Transverse colon (tissue), 4 donors: ENCODE results near the gene RHOBTB1. TPM values are rescaled to one million over a fixed set of nuclear protein-coding genes. Genes with fewer than 3 reads are reported as not detected.
"Not testable (repeated sequence)": the region's sequence is repeated elsewhere in the genome, so short reads cannot be mapped to it uniquely, and the experiment has no call there.

Source experiments
- DNase-seq: peaks from one replicate; pipeline ENCODE4 v3.0.0-alpha.2; 2019
- H3K27ac ChIP-seq, 4 donors: fragments of 200-600 bp; sonication (generic); 2 replicates each; pipeline ENCODE4 v1.5.1; 2016 to 2018; ENCODE audit warnings: inconsistent platforms in 4 of 4
- H3K27me3 ChIP-seq: fragments of 200-600 bp; sonication (generic); 2 replicates; pipeline ENCODE4 v1.5.1; 2017; ENCODE audit warnings: inconsistent platforms
- H3K36me3 ChIP-seq, 4 donors: fragments of 200-600 bp; sonication (generic); 2 replicates each; pipeline ENCODE4 v1.5.1; 2017 to 2019; ENCODE audit warnings: inconsistent platforms in 4 of 4
- H3K4me1 ChIP-seq, 4 donors: fragments of 200-600 bp; sonication (generic); 2 replicates each; pipeline ENCODE4 v1.5.1; 2017 to 2020; ENCODE audit warnings: inconsistent platforms in 4 of 4
- H3K4me3 ChIP-seq, 4 donors: fragments of 200-600 bp; sonication (generic); 1 replicate in 1 of 4; 2 replicates in 3 of 4; pipeline versions ENCODE4 v1.5.1 to v1.6.1; 2017 to 2019; ENCODE audit warnings: inconsistent platforms in 4 of 4
- H3K9me3 ChIP-seq, 2 donors: fragments of 200-600 bp; sonication (generic); 2 replicates each; pipeline ENCODE4 v1.5.1; 2017 to 2019; ENCODE audit warnings: inconsistent platforms in 2 of 2
- CTCF ChIP-seq, 5 experiments: fragments of 200-600 bp in 3 of 5; fragments of 450-650 bp in 2 of 5; sonication (generic) in 3 of 5; IDR thresholded peaks; 1 replicate in 2 of 5; 2 replicates in 3 of 5; pipeline ENCODE4 v1.5.1; 2016 to 2017; ENCODE audit warnings: antibody characterized with exemption in 5 of 5, inconsistent platforms in 3 of 5, mild to moderate bottlenecking in 2 of 5, moderate library complexity in 1 of 5
- EP300 ChIP-seq: sonication (generic); formaldehyde crosslinking; IDR thresholded peaks from one replicate; pipeline ENCODE4 v1.6.1; 2017; ENCODE audit warnings: antibody characterized with exemption, low read depth
- POLR2A ChIP-seq: fragments of 450-650 bp; IDR thresholded peaks from one replicate; pipeline ENCODE4 v1.6.1; 2016; ENCODE audit warnings: antibody characterized with exemption, mild to moderate bottlenecking, moderate library complexity
- POLR2AphosphoS5 ChIP-seq, 3 donors: sonication (generic); formaldehyde crosslinking; IDR thresholded peaks; one replicate each; pipeline ENCODE4 v1.6.1; 2016; ENCODE audit warnings: antibody characterized with exemption in 3 of 3
- WGBS, 2 donors: methylation state at CpG; one replicate each; pipeline ENCODE4 v1.1.5; 2018; ENCODE audit warnings: low coverage in 1 of 2; 5-methylcytosine and 5-hydroxymethylcytosine counted together
- in situ Hi-C, 4 donors: fragments of 200-750 bp; cut with MboI; loops; one replicate each; pipeline versions ENCODE4 v1.15.0 to v1.15.1; 2017; ENCODE audit warnings: low sequenced_read_pairs in 3 of 4, low pct_ligation_motif_present in 1 of 4, low pct_unique_long_range_greater_than_20kb in 1 of 4
- intact Hi-C: fragments of 100-400 bp; cut with DNase I; formaldehyde crosslinking; loops from one replicate; pipeline ENCODE4 v1.15.1; 2023; ENCODE audit warnings: low total_unique reads
- total RNA-seq, 4 donors: library from RNA; depleted of rRNA; stranded (reverse); fragments of >200 nt; gene quantifications; one replicate each; pipeline ENCODE4 v1.1.0, GENCODE V29; 2016

RHOBTB1 gene
- total RNA-seq, 4 donors from 2014 or later, result 4.0 to 13.1 (median 9.0) TPM

- no peak for TF ChIP-seq POLR2A
- no peak for TF ChIP-seq CTCF (IDR thresholded peaks at IDR 0.05)
- no peak for TF ChIP-seq EP300
- no peak for TF ChIP-seq POLR2AphosphoS5 (IDR thresholded peaks at IDR 0.05)
- Histone ChIP-seq H3K9me3 (no peaks in the 10 kb centered on the region), H3K36me3 (no peaks in the 10 kb centered on the region), H3K4me3 (no peak overlapping the region), H3K27ac (no peak overlapping the region), H3K27me3 (no peaks in the 10 kb centered on the region), H3K4me1 (peaks cover 0 to 4% (median 0%) of the 10 kb centered on the region in 4 donors)
- WGBS, 2 donors, result 46 to 60% methylated on average over 2 to 3 of the region's 3 CpGs
- intact Hi-C loops (no loop called here), in situ Hi-C loops (no loop called here)
- DNase-seq, result no peak
These were observed 30.6 kb upstream of the RHOBTB1 start for GRCh38 chr10:60974463-60975149.

- no peak for TF ChIP-seq POLR2AphosphoS5 (IDR thresholded peaks at IDR 0.05)
- no peak for TF ChIP-seq EP300
- H3K4me1 ChIP-seq, result peaks cover 0 to 2% (median 0%) of the 10 kb centered on the region in 4 donors
- no peak for DNase-seq
- WGBS, 2 donors, result 86 to 90% methylated on average over 2 of the region's 2 CpGs
- no peaks in the 10 kb centered on the region for H3K9me3 ChIP-seq
- no peak overlapping the region for H3K27ac ChIP-seq
- no peaks in the 10 kb centered on the region for H3K27me3 ChIP-seq
- in situ Hi-C loops (no loop called here), intact Hi-C loops (no loop called here)
- no peaks in the 10 kb centered on the region for H3K36me3 ChIP-seq
- H3K4me3 ChIP-seq, result no peak overlapping the region
These were observed 29.1 kb upstream of the RHOBTB1 start for GRCh38 chr10:60973086-60973485.

GRCh38 chr10:60972181-60972580, 28.2 kb upstream of the RHOBTB1 start:
- H3K4me1 ChIP-seq, H3K36me3 ChIP-seq, H3K27me3 ChIP-seq, H3K9me3 ChIP-seq, in situ Hi-C loops, intact Hi-C loops, H3K27ac ChIP-seq, DNase-seq, H3K4me3 ChIP-seq: not testable (repeated sequence)
- WGBS, 2 donors, result 90% methylated on average over 2 of the region's 2 CpGs; no CpG with 5 or more reads in 1 of the 2 donors

DNA sequence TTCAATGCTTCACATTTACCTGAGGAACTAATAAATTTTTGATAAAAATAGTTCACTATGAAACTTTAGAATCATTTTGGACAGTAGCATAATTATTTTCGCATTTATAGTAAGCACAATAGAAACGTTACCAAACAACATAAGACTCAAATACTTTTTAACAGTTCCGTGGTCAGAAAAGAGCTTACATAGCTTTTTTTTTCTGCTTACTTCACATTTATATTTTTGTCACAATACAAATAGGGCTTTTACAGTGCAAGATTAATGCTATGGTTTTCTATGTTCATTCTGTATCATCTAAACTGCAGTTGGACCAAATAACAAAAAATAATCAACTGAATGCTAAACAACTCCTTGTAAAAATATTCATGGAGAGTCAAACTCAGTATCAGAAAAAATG, 26.5 kb upstream of the RHOBTB1 start:
- H3K9me3 ChIP-seq, result no peaks in the 10 kb centered on the region
- intact Hi-C loops (no loop called here), in situ Hi-C loops (no loop called here)
- TF ChIP-seq CTCF (IDR thresholded peaks at IDR 0.05) (no peak), POLR2AphosphoS5 (IDR thresholded peaks at IDR 0.05) (no peak)
- H3K4me1 ChIP-seq, result no peaks in the 10 kb centered on the region
- no peaks in the 10 kb centered on the region for H3K27me3 ChIP-seq
- no peak for DNase-seq
- no peak overlapping the region for H3K4me3 ChIP-seq
- WGBS, 2 donors, result 85 to 86% methylated on average over 3 of the region's 3 CpGs
- no peak overlapping the region for H3K27ac ChIP-seq
- no peaks in the 10 kb centered on the region for H3K36me3 ChIP-seq

GRCh38 chr10:60968504-60968903, 24.5 kb upstream of the RHOBTB1 start:
- Histone ChIP-seq H3K36me3 (no peaks in the 10 kb centered on the region), H3K27ac (no peak overlapping the region), H3K27me3 (no peaks in the 10 kb centered on the region), H3K4me3 (no peak overlapping the region), H3K9me3 (no peaks in the 10 kb centered on the region), H3K4me1 (peaks cover 0 to 11% (median 0%) of the 10 kb centered on the region in 4 donors)
- in situ Hi-C loops, result loop anchor here in 3 of 4 donors (10.0 kb wide), 3 partner anchors 84 to 154 kb away; no protein-coding TSS in a partner anchor
- intact Hi-C loops, result no loop called here
- TF ChIP-seq CTCF (IDR thresholded peaks at IDR 0.05), result no peak
- TF ChIP-seq POLR2A, result no peak
- no peak for TF ChIP-seq EP300
- no peak for TF ChIP-seq POLR2AphosphoS5 (IDR thresholded peaks at IDR 0.05)
- no peak for DNase-seq
- 80 to 91% methylated on average over 3 of the region's 3 CpGs for WGBS, 2 donors
